ENCODE data around the gene RELB. TPM values are rescaled to one million over a fixed set of nuclear protein-coding genes. Genes with fewer than 3 reads are reported as not detected.

The RELB gene
- total and polyA plus RNA-seq, 10 of the 15 experiments (the other 5 are each of a cell fraction or from before 2014, with no cell fraction given), result 0.66 to 43.8 (median 12.8) TPM

- no peak overlapping the region for H2AFZ ChIP-seq (ENCODE audit: control insufficient read depth, low read depth, low read length)
- ChIA-PET RAD21 (ENCODE audit: unreplicated experiment) (no interaction called here), CTCF (no interaction called here), SMC1A (ENCODE audit: uncharacterized antibody, unreplicated experiment) (interaction anchor here (0.7 kb wide), 1 partner anchor 10 kb away, joined by 3 read pairs; no protein-coding TSS in a partner anchor), POLR2A (interaction anchor here (0.5 kb wide), 1 partner anchor 51 kb away, joined by 4 read pairs; no protein-coding TSS in a partner anchor)
- in situ Hi-C loops (cut with MboI) (no loop called here), intact Hi-C loops (cut with micrococcal nuclease; ENCODE audit: unreplicated experiment) (loop anchor here (10.0 kb wide), 1 partner anchor 403 kb away; no protein-coding TSS in a partner anchor)
- DNase-seq (ENCODE audit: low read depth, low spot score), result no peak
- peaks cover 9% of the 10 kb centered on the region for H3K4me1 ChIP-seq (ENCODE audit: control insufficient read depth, insufficient read depth, low read length)
- ATAC-seq, result no peak
- FAIRE-seq, result no peak
- peaks cover 11 to 38% of the 10 kb centered on the region in 2 experiments for H3K36me3 ChIP-seq (ENCODE audit: control insufficient read depth in 2 of 2, insufficient read depth in 2 of 2, low read length in 1 of 2)
- no peak overlapping the region for H3K9ac ChIP-seq (ENCODE audit: control insufficient read depth, insufficient read depth, low read length)
- H3K4me2 ChIP-seq (ENCODE audit: control insufficient read depth, insufficient read depth), result no peak overlapping the region
- TF ChIP-seq POLR2AphosphoS5 (IDR thresholded peaks at IDR 0.05; ENCODE audit: low read length) (peak; percentile 20; the same call in 1 of the 2 replicates), POLR2A (IDR thresholded peaks at IDR 0.05; ENCODE audit: low read depth, low read length) (peak; percentile 13; the same call in 1 of the 2 replicates), STAT1 (conservative IDR thresholded peaks at IDR 0.05) (no peak)
- no peak overlapping the region for H3K27ac ChIP-seq (ENCODE audit: control insufficient read depth, insufficient read depth)
- H3K79me2 ChIP-seq (ENCODE audit: control insufficient read depth, insufficient read depth, low read length), result peaks cover 32% of the 10 kb centered on the region
- no TSS peak for BruUV-seq (replicated peaks)
- no peaks in the 10 kb centered on the region for H3K9me3 ChIP-seq (replicated peaks; ENCODE audit: control insufficient read depth, insufficient read depth, low read length)
- WGBS (ENCODE audit: insufficient coverage, insufficient replicate concordance, low lambda C conversion rate, missing lambda C conversion rate), result 91% methylated on average over 25 of the region's 25 CpGs
- H3K27me3 ChIP-seq (replicated peaks in 1 of 2; ENCODE audit: control insufficient read depth in 2 of 2, insufficient read depth in 2 of 2, low read length in 1 of 2), result no peaks in the 10 kb centered on the region
- H3K4me3 ChIP-seq, result no peak overlapping the region
- H4K20me1 ChIP-seq (ENCODE audit: control insufficient read depth, insufficient read depth), result no peaks in the 10 kb centered on the region; the same call in 1 of the 2 replicates
Measured at GRCh38 chr19:45071545-45071938, 70.3 kb downstream of the RELB start.

- DNase-seq (ENCODE audit: low read depth, low spot score) (no peak), ATAC-seq (no peak), FAIRE-seq (no peak)
- SMC1A ChIA-PET (ENCODE audit: uncharacterized antibody, unreplicated experiment), result interaction anchor here (0.7 to 1.6 kb wide), 2 partner anchors 11 to 84 kb away, joined by 3 to 5 read pairs; no protein-coding TSS in a partner anchor
- Histone ChIP-seq H3K9me3 (replicated peaks; ENCODE audit: control insufficient read depth, insufficient read depth, low read length) (no peaks in the 10 kb centered on the region), H3K9ac (ENCODE audit: control insufficient read depth, insufficient read depth, low read length) (no peak overlapping the region), H3K4me3 (no peak overlapping the region), H3K27me3 (replicated peaks in 1 of 2; ENCODE audit: control insufficient read depth in 2 of 2, insufficient read depth in 2 of 2, low read length in 1 of 2) (no peaks in the 10 kb centered on the region), H3K36me3 (ENCODE audit: control insufficient read depth in 2 of 2, insufficient read depth in 2 of 2, low read length in 1 of 2) (peaks cover 11 to 33% of the 10 kb centered on the region in 2 experiments), H4K20me1 (ENCODE audit: control insufficient read depth, insufficient read depth) (no peaks in the 10 kb centered on the region; the same call in 1 of the 2 replicates), H3K79me2 (ENCODE audit: control insufficient read depth, insufficient read depth, low read length) (peaks cover 32% of the 10 kb centered on the region), H3K4me2 (ENCODE audit: control insufficient read depth, insufficient read depth) (no peak overlapping the region), H2AFZ (ENCODE audit: control insufficient read depth, low read depth, low read length) (no peak overlapping the region), H3K27ac (ENCODE audit: control insufficient read depth, insufficient read depth) (no peak overlapping the region), H3K4me1 (ENCODE audit: control insufficient read depth, insufficient read depth, low read length) (peaks cover 11% of the 10 kb centered on the region)
- POLR2A ChIA-PET, result interaction anchor here (0.5 kb wide), 2 partner anchors 51 to 66 kb away, joined by 3 to 4 read pairs; no protein-coding TSS in a partner anchor
- intact Hi-C loops (cut with micrococcal nuclease; ENCODE audit: unreplicated experiment) (loop anchor here (10.0 kb wide), 1 partner anchor 403 kb away; no protein-coding TSS in a partner anchor), in situ Hi-C loops (cut with MboI) (no loop called here)
- no peak for TF ChIP-seq MTA2 (IDR thresholded peaks at IDR 0.05; ENCODE audit: low read depth)
- TF ChIP-seq ELK1 (IDR thresholded peaks at IDR 0.05; ENCODE audit: low read depth, low read length), result no peak
- TF ChIP-seq SIX5 (IDR thresholded peaks at IDR 0.05; ENCODE audit: low read depth, low read length, severe bottlenecking), result no peak
- TF ChIP-seq BRCA1 (IDR thresholded peaks at IDR 0.05; ENCODE audit: low read depth, low read length), result no peak
- CTCF ChIA-PET, result no interaction called here
- BruUV-seq (replicated peaks), result no TSS peak
- 87% methylated on average over 33 of the region's 34 CpGs for WGBS (ENCODE audit: insufficient coverage, insufficient replicate concordance, low lambda C conversion rate, missing lambda C conversion rate)
- RAD21 ChIA-PET (ENCODE audit: unreplicated experiment), result interaction anchor here (0.9 to 1.0 kb wide), 2 partner anchors 13 to 33 kb away, joined by 3 to 4 read pairs; no protein-coding TSS in a partner anchor
Measured at GRCh38 chr19:45071969-45072790, 70.9 kb downstream of the RELB start.
